ENCODE measurements around the gene INPP5A. TPM values are rescaled to one million over a fixed set of nuclear protein-coding genes. Genes with fewer than 3 reads are reported as not detected.

The INPP5A gene
- total and polyA plus RNA-seq, 2 of the 13 experiments (the other 11 are each of a cell fraction or from before 2014, with no cell fraction given) = 17.5 to 37.9 TPM

- Histone ChIP-seq H3K4me3 (replicated peaks in 1 of 3; ENCODE audit: insufficient read depth in 1 of 3, low read depth in 2 of 3, low read length in 3 of 3) (no peak overlapping the region), H3K27ac (ENCODE audit: extremely low read length, insufficient read depth, low read length) (no peak overlapping the region), H3K79me2 (ENCODE audit: insufficient read depth, low read length) (no peaks in the 10 kb centered on the region), H3K27me3 (ENCODE audit: control insufficient read depth in 1 of 2, insufficient read depth in 2 of 2, low read length in 2 of 2) (peaks cover 10 to 56% of the 10 kb centered on the region in 2 experiments), H2AFZ (ENCODE audit: low read length) (no peak overlapping the region), H3K4me1 (ENCODE audit: insufficient read depth, low read length) (peaks cover 53% of the 10 kb centered on the region), H3K36me3 (replicated peaks in 1 of 2; ENCODE audit: control insufficient read depth in 1 of 2, insufficient read depth in 2 of 2, low read length in 2 of 2) (no peaks in the 10 kb centered on the region), H4K20me1 (ENCODE audit: insufficient read depth, low read length) (no peaks in the 10 kb centered on the region), H3K4me2 (ENCODE audit: low read depth, low read length) (no peak overlapping the region), H3K9ac (ENCODE audit: insufficient read depth, low read depth, low read length) (no peak overlapping the region), H3K9me3 (ENCODE audit: low read length) (no peaks in the 10 kb centered on the region)
- CTCF ChIA-PET (ENCODE audit: low intra/inter-chr PET ratio, low total read pairs) = no interaction called here
- DNase-seq (ENCODE audit: low spot score) (no peak), ATAC-seq (no peak), FAIRE-seq (no peak)
- POLR2A ChIA-PET = interaction anchor here (1.3 kb wide), 1 partner anchor 53 kb away, joined by 3 read pairs; no protein-coding TSS in a partner anchor
- TF ChIP-seq TMF1 (CRISPR knock-in tag; IDR thresholded peaks at IDR 0.05; ENCODE audit: low read depth) (no peak), AHR (CRISPR knock-in tag; IDR thresholded peaks at IDR 0.05) (no peak), ZNF225 (CRISPR knock-in tag; IDR thresholded peaks at IDR 0.05) (no peak), PHF5A (CRISPR knock-in tag; IDR thresholded peaks at IDR 0.05; ENCODE audit: low read depth, unreplicated experiment) (no peak), ZNF607 (CRISPR knock-in tag; IDR thresholded peaks at IDR 0.05; ENCODE audit: borderline replicate concordance) (no peak), CREM (IDR thresholded peaks at IDR 0.05) (no peak), CREM (CRISPR knock-in tag; IDR thresholded peaks at IDR 0.05) (no peak)
- in situ Hi-C loops (cut with HindIII; ENCODE audit: extremely low pct_ligation_motif_present, low pct_unique_long_range_greater_than_20kb) = no loop called here
- intact Hi-C loops (cut with micrococcal nuclease; ENCODE audit: unreplicated experiment) = no loop called here
- no TSS peak for BruUV-seq (replicated peaks)
- 33% methylated on average over 11 of the region's 17 CpGs for WGBS (ENCODE audit: low lambda C conversion rate)
These were observed 17.3 kb upstream of the INPP5A start for GRCh38 chr10:132520177-132520811.

- no peak for TF ChIP-seq CTCF (CRISPR knock-in tag; IDR thresholded peaks at IDR 0.05)
- no peak for TF ChIP-seq CREM (IDR thresholded peaks at IDR 0.05)
- no peak for TF ChIP-seq CREM (CRISPR knock-in tag; IDR thresholded peaks at IDR 0.05)
- no peak for TF ChIP-seq ZBTB14 (CRISPR knock-in tag; IDR thresholded peaks at IDR 0.05)
- no peak for TF ChIP-seq SMAD1 (CRISPR knock-in tag; IDR thresholded peaks at IDR 0.05; ENCODE audit: borderline replicate concordance, low read depth)
- TF ChIP-seq E2F2 (CRISPR knock-in tag; IDR thresholded peaks at IDR 0.05; ENCODE audit: borderline replicate concordance) = no peak
- ChIA-PET POLR2A (no interaction called here), CTCF (ENCODE audit: low intra/inter-chr PET ratio, low total read pairs) (no interaction called here)
- Histone ChIP-seq H2AFZ (ENCODE audit: low read length) (no peak overlapping the region), H3K4me1 (ENCODE audit: insufficient read depth, low read length) (peaks cover 45% of the 10 kb centered on the region), H3K9me3 (ENCODE audit: low read length) (no peaks in the 10 kb centered on the region), H3K4me2 (ENCODE audit: low read depth, low read length) (no peak overlapping the region), H3K27me3 (ENCODE audit: control insufficient read depth in 1 of 2, insufficient read depth in 2 of 2, low read length in 2 of 2) (peaks cover 10 to 61% of the 10 kb centered on the region in 2 experiments), H4K20me1 (ENCODE audit: insufficient read depth, low read length) (no peaks in the 10 kb centered on the region), H3K79me2 (ENCODE audit: insufficient read depth, low read length) (no peaks in the 10 kb centered on the region), H3K36me3 (replicated peaks in 1 of 2; ENCODE audit: control insufficient read depth in 1 of 2, insufficient read depth in 2 of 2, low read length in 2 of 2) (no peaks in the 10 kb centered on the region), H3K4me3 (replicated peaks in 1 of 3; ENCODE audit: insufficient read depth in 1 of 3, low read depth in 2 of 3, low read length in 3 of 3) (no peak overlapping the region), H3K27ac (ENCODE audit: extremely low read length, insufficient read depth, low read length) (no peak overlapping the region), H3K9ac (ENCODE audit: insufficient read depth, low read depth, low read length) (no peak overlapping the region)
- in situ Hi-C loops (cut with HindIII; ENCODE audit: extremely low pct_ligation_motif_present, low pct_unique_long_range_greater_than_20kb) (no loop called here), intact Hi-C loops (cut with micrococcal nuclease; ENCODE audit: unreplicated experiment) (no loop called here)
- DNase-seq (ENCODE audit: low spot score) = no peak
- no TSS peak for BruUV-seq (replicated peaks)
- FAIRE-seq = no peak
- ATAC-seq = no peak
- WGBS (ENCODE audit: low lambda C conversion rate) = no CpG with 5 or more reads among the region's 14 CpGs
These were observed 16.5 kb upstream of the INPP5A start for GRCh38 chr10:132521041-132521465.

Data from HepG2 (cell line).